Measurements from ENCODE around the gene PRDM4. TPM values are rescaled to one million over a fixed set of nuclear protein-coding genes. Genes with fewer than 3 reads are reported as not detected.

PRDM4 gene
- total RNA-seq, 1 experiment from 2014 or later = 20.5 TPM

DNA sequence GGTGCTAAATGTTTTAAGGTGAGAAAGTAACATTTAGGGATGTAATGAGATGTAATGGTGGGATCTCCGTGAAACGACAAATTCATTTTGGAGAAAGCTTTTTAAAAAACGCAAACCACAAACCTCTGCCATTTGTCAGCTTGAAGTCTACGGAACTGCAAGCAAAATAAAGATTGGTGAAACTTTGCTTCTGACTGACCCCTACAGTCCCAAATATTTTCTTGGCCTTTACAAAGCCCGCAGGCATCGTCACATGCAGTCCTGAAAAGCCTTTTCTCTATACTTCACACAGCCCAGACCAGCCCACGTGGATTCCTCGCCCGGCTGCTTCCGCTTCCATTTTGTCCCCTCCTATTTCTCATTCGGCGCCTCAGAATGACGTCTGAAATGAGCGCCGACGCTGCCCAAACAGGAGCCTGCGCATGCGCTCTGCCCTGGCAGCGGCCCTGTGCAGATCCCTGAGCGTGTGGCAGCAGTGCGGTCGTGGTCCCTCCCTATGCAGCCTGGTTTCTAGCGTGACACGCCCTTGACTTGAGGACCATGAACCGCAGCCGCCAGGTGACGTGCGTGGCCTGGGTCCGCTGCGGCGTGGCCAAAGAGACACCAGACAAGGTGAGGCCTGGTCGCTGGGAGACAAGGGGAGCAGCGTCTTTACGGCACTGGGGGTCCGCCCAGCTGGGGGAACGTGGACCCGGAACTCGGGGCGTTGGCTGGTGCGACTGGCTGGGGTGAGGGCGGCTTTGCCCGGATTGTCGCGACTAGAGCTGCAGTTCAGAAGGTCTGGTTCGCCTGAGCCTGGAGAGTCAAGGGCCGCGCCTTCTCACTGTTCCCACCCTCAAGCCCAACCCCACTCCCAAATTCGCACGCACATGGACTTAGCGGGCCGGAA, 75.3 kb downstream of the PRDM4 start, which contains the start of gene PWP1 (continued):
- peak; percentile 96 for TF ChIP-seq FOXP1 (CRISPR knock-in tag; IDR thresholded peaks at IDR 0.05; ENCODE audit: borderline replicate concordance)
- TF ChIP-seq PRRX2 (CRISPR knock-in tag; IDR thresholded peaks at IDR 0.05) = no peak
- no peak for TF ChIP-seq ZNF416 (CRISPR knock-in tag; IDR thresholded peaks at IDR 0.05)
- TF ChIP-seq ZNF423 (CRISPR knock-in tag; IDR thresholded peaks at IDR 0.05) = no peak
- TF ChIP-seq MYBL2 (CRISPR knock-in tag; IDR thresholded peaks at IDR 0.05) = peak; percentile 84
- TF ChIP-seq, protein P1, sequence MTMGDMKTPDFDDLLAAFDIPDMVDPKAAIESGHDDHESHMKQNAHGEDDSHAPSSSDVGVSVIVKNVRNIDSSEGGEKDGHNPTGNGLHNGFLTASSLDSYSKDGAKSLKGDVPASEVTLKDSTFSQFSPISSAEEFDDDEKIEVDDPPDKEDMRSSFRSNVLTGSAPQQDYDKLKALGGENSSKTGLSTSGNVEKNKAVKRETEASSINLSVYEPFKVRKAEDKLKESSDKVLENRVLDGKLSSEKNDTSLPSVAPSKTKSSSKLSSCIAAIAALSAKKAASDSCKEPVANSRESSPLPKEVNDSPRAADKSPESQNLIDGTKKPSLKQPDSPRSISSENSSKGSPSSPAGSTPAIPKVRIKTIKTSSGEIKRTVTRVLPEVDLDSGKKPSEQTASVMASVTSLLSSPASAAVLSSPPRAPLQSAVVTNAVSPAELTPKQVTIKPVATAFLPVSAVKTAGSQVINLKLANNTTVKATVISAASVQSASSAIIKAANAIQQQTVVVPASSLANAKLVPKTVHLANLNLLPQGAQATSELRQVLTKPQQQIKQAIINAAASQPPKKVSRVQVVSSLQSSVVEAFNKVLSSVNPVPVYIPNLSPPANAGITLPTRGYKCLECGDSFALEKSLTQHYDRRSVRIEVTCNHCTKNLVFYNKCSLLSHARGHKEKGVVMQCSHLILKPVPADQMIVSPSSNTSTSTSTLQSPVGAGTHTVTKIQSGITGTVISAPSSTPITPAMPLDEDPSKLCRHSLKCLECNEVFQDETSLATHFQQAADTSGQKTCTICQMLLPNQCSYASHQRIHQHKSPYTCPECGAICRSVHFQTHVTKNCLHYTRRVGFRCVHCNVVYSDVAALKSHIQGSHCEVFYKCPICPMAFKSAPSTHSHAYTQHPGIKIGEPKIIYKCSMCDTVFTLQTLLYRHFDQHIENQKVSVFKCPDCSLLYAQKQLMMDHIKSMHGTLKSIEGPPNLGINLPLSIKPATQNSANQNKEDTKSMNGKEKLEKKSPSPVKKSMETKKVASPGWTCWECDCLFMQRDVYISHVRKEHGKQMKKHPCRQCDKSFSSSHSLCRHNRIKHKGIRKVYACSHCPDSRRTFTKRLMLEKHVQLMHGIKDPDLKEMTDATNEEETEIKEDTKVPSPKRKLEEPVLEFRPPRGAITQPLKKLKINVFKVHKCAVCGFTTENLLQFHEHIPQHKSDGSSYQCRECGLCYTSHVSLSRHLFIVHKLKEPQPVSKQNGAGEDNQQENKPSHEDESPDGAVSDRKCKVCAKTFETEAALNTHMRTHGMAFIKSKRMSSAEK (CRISPR knock-in tag; IDR thresholded peaks at IDR 0.05; ENCODE audit: borderline replicate concordance) = no peak
- TF ChIP-seq FOXK1 (CRISPR knock-in tag; IDR thresholded peaks at IDR 0.05) = peak; percentile 98
- TF ChIP-seq NFYB (CRISPR knock-in tag; conservative IDR thresholded peaks at IDR 0.05; ENCODE audit: low read depth) = peak; percentile 24
- TF ChIP-seq, protein P2, sequence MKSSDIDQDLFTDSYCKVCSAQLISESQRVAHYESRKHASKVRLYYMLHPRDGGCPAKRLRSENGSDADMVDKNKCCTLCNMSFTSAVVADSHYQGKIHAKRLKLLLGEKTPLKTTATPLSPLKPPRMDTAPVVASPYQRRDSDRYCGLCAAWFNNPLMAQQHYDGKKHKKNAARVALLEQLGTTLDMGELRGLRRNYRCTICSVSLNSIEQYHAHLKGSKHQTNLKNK (CRISPR knock-in tag; IDR thresholded peaks at IDR 0.05) = no peak
- no peak for TF ChIP-seq JUN (CRISPR knock-in tag; IDR thresholded peaks at IDR 0.05)
- TF ChIP-seq, protein P3, sequence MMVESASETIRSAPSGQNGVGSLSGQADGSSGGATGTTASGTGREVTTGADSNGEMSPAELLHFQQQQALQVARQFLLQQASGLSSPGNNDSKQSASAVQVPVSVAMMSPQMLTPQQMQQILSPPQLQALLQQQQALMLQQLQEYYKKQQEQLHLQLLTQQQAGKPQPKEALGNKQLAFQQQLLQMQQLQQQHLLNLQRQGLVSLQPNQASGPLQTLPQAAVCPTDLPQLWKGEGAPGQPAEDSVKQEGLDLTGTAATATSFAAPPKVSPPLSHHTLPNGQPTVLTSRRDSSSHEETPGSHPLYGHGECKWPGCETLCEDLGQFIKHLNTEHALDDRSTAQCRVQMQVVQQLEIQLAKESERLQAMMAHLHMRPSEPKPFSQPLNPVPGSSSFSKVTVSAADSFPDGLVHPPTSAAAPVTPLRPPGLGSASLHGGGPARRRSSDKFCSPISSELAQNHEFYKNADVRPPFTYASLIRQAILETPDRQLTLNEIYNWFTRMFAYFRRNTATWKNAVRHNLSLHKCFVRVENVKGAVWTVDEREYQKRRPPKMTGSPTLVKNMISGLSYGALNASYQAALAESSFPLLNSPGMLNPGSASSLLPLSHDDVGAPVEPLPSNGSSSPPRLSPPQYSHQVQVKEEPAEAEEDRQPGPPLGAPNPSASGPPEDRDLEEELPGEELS (CRISPR knock-in tag; IDR thresholded peaks at IDR 0.05) = peak; percentile 84; the same call in 1 of the 2 replicates
- no peak for TF ChIP-seq ZNF219 (CRISPR knock-in tag; IDR thresholded peaks at IDR 0.05; ENCODE audit: borderline replicate concordance)
- TF ChIP-seq IRF2 (CRISPR knock-in tag; IDR thresholded peaks at IDR 0.05; ENCODE audit: borderline replicate concordance, low read depth) = no peak
- TF ChIP-seq RORB (CRISPR knock-in tag; IDR thresholded peaks at IDR 0.05) = no peak
- TF ChIP-seq, protein P4, sequence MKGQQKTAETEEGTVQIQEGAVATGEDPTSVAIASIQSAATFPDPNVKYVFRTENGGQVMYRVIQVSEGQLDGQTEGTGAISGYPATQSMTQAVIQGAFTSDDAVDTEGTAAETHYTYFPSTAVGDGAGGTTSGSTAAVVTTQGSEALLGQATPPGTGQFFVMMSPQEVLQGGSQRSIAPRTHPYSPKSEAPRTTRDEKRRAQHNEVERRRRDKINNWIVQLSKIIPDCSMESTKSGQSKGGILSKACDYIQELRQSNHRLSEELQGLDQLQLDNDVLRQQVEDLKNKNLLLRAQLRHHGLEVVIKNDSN (CRISPR knock-in tag; IDR thresholded peaks at IDR 0.05) = 0 out of 2 replicates have a peak, but pooled peaks have one; percentile 24
- TF ChIP-seq, protein P5, sequence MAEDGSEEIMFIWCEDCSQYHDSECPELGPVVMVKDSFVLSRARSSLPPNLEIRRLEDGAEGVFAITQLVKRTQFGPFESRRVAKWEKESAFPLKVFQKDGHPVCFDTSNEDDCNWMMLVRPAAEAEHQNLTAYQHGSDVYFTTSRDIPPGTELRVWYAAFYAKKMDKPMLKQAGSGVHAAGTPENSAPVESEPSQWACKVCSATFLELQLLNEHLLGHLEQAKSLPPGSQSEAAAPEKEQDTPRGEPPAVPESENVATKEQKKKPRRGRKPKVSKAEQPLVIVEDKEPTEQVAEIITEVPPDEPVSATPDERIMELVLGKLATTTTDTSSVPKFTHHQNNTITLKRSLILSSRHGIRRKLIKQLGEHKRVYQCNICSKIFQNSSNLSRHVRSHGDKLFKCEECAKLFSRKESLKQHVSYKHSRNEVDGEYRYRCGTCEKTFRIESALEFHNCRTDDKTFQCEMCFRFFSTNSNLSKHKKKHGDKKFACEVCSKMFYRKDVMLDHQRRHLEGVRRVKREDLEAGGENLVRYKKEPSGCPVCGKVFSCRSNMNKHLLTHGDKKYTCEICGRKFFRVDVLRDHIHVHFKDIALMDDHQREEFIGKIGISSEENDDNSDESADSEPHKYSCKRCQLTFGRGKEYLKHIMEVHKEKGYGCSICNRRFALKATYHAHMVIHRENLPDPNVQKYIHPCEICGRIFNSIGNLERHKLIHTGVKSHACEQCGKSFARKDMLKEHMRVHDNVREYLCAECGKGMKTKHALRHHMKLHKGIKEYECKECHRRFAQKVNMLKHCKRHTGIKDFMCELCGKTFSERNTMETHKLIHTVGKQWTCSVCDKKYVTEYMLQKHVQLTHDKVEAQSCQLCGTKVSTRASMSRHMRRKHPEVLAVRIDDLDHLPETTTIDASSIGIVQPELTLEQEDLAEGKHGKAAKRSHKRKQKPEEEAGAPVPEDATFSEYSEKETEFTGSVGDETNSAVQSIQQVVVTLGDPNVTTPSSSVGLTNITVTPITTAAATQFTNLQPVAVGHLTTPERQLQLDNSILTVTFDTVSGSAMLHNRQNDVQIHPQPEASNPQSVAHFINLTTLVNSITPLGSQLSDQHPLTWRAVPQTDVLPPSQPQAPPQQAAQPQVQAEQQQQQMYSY (CRISPR knock-in tag; IDR thresholded peaks at IDR 0.05) = no peak
- TF ChIP-seq ZBTB21 (CRISPR knock-in tag; IDR thresholded peaks at IDR 0.05; ENCODE audit: borderline replicate concordance) = no peak
- TF ChIP-seq ETV6 (CRISPR knock-in tag; IDR thresholded peaks at IDR 0.05) = peak; percentile 81; the same call in 1 of the 2 replicates
- TF ChIP-seq, protein P6, sequence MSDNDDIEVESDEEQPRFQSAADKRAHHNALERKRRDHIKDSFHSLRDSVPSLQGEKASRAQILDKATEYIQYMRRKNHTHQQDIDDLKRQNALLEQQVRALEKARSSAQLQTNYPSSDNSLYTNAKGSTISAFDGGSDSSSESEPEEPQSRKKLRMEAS (CRISPR knock-in tag; IDR thresholded peaks at IDR 0.05) = peak; percentile 97
- TF ChIP-seq ZNF263 (CRISPR knock-in tag; IDR thresholded peaks at IDR 0.05; ENCODE audit: low read depth) = no peak
- TF ChIP-seq, protein P7, sequence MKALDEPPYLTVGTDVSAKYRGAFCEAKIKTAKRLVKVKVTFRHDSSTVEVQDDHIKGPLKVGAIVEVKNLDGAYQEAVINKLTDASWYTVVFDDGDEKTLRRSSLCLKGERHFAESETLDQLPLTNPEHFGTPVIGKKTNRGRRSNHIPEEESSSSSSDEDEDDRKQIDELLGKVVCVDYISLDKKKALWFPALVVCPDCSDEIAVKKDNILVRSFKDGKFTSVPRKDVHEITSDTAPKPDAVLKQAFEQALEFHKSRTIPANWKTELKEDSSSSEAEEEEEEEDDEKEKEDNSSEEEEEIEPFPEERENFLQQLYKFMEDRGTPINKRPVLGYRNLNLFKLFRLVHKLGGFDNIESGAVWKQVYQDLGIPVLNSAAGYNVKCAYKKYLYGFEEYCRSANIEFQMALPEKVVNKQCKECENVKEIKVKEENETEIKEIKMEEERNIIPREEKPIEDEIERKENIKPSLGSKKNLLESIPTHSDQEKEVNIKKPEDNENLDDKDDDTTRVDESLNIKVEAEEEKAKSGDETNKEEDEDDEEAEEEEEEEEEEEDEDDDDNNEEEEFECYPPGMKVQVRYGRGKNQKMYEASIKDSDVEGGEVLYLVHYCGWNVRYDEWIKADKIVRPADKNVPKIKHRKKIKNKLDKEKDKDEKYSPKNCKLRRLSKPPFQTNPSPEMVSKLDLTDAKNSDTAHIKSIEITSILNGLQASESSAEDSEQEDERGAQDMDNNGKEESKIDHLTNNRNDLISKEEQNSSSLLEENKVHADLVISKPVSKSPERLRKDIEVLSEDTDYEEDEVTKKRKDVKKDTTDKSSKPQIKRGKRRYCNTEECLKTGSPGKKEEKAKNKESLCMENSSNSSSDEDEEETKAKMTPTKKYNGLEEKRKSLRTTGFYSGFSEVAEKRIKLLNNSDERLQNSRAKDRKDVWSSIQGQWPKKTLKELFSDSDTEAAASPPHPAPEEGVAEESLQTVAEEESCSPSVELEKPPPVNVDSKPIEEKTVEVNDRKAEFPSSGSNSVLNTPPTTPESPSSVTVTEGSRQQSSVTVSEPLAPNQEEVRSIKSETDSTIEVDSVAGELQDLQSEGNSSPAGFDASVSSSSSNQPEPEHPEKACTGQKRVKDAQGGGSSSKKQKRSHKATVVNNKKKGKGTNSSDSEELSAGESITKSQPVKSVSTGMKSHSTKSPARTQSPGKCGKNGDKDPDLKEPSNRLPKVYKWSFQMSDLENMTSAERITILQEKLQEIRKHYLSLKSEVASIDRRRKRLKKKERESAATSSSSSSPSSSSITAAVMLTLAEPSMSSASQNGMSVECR (CRISPR knock-in tag; IDR thresholded peaks at IDR 0.05; ENCODE audit: borderline replicate concordance) = peak; percentile 66; the same call in 1 of the 2 replicates
- TF ChIP-seq ESRRA (CRISPR knock-in tag; IDR thresholded peaks at IDR 0.05; ENCODE audit: borderline replicate concordance) = no peak; the same call in 1 of the 2 replicates
